CD4-positive, alpha-beta T cell treated with Interleukin-12 subunit alpha and Interleukin-12 subunit beta, for 1 hour (primary cell): ENCODE data around the gene ZNF740.

Experiments
- DNase-seq: peaks from one replicate; pipeline ENCODE4 v3.0.0-alpha.2; 2020

ZNF740 gene

GRCh38 chr12:53214687-53215455, 34.3 kb downstream of the ZNF740 start:
- DNase-seq: no peak

DNA sequence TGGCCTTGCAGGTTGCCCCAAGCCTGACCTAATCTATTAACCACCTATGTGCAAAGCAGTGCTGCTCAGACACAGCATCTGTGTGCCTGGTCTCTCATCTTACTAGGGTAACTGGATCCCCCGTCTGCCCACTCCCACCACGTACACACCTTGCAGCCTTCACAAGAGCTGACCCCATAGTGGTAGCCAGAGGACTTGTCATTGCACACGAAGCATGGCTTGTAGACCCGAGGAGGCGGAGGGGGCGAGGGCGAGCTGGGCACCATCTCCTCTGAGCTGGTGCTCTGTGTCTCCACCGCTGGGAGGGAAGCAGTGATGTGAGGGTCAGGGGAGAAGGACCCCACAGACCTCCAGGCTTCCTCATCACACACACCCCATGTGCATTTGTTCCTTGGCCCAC, 35.0 kb downstream of the ZNF740 start:
- no peak for DNase-seq

DNA sequence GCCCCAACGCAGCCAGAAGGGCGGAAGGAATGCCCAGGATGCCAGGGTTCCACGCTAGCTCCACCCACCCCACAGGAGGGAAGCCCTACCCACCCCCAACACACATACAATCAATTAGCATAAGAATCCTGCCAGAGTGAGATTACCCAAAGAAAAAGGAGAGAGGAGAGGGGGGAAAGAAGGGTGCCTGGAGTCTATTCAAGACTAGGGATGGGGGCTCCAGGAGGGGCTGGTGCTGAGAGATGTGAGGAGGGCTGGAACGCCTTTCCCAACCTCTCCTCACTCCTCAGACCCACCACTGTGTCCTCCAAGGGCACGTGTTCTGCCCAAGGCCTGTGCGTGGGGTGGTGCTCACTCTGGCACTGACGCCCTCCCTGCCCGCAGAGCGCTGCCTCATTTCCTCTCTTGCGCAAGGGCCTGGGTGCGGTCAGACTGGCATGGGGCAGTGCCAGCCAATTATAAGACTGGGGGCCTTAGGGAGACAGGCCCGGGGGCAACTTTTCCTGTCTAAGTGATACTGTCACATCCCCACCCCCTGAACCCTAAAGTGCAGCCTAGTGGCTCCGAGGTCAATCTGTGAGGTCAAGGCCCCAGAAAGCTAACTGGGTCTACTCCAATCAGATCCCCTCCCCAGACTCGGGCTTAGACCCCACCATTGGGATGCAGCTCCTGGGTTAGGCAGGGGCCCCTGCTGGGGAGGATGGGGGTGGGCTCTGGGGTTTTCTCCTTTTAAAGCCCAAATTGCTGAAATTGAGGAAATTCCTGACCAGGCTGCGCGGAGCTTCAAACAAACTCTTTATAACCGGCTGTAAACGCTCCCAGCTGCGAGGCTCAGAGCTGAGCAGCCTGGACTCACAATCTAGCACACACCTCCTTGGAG, 36.8 kb downstream of the ZNF740 start:
- DNase-seq: peak; percentile 46

DNA sequence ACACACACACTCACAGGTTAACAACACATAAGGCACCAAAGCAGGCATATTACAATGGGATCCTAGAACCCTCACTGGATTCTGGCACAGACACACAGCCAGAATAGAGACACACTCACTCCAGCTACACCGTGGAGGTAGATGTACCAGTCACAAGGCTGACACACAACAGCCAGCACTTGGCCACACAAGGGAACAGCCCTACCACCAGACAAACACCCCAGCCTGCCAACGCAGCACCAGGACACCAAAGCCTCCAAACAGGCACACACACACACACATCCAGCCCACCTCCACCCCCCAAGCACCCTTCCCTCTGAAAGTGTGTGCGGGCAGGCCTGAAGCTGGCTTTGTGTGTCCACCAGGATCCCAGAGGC, 37.4 kb downstream of the ZNF740 start:
- no peak for DNase-seq

- DNase-seq: no peak
Observed at GRCh38 chr12:53218551-53219291, 38.2 kb downstream of the ZNF740 start.

- peak; percentile 42 for DNase-seq
Observed at GRCh38 chr12:53219292-53219955, 38.9 kb downstream of the ZNF740 start.

GRCh38 chr12:53219956-53220693, 39.6 kb downstream of the ZNF740 start:
- peak; percentile 77 for DNase-seq

GRCh38 chr12:53220694-53221202, 40.2 kb downstream of the ZNF740 start:
- DNase-seq: peak; percentile 85

GRCh38 chr12:53221203-53222080, 40.9 kb downstream of the ZNF740 start:
- DNase-seq: peak; percentile 65

DNA sequence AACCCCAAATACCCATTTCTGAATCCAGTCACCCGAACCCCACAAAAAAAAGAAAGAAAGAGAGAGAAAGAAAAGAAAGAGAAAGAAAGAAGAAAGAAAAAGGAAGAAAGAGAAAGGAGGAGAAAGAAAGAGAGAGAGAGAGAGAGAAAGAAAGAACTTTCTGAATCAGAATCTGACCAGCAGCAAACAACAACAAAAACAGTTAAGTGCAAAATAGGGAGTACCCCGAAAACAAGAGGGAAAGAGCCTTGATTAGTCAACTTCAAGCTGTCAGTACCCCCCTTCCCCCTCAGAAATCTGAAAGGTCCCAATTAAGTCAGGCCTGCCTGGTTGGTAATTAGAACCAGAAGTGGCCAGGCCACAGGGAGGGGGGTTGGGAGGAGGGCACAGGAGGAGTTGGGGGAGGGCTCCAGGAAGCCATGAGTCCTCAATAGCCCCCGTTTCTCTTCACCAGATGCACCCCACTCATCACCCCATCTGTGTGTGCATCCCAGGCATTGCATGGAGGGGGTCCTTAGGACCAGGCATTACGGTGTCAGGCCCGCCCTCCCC, 41.7 kb downstream of the ZNF740 start:
- DNase-seq: peak; percentile 29

- DNase-seq: no peak
Observed at GRCh38 chr12:53222806-53223261, 42.3 kb downstream of the ZNF740 start.

- peak; percentile 49 for DNase-seq
Observed at GRCh38 chr12:53223389-53224060, 43.0 kb downstream of the ZNF740 start.

DNA sequence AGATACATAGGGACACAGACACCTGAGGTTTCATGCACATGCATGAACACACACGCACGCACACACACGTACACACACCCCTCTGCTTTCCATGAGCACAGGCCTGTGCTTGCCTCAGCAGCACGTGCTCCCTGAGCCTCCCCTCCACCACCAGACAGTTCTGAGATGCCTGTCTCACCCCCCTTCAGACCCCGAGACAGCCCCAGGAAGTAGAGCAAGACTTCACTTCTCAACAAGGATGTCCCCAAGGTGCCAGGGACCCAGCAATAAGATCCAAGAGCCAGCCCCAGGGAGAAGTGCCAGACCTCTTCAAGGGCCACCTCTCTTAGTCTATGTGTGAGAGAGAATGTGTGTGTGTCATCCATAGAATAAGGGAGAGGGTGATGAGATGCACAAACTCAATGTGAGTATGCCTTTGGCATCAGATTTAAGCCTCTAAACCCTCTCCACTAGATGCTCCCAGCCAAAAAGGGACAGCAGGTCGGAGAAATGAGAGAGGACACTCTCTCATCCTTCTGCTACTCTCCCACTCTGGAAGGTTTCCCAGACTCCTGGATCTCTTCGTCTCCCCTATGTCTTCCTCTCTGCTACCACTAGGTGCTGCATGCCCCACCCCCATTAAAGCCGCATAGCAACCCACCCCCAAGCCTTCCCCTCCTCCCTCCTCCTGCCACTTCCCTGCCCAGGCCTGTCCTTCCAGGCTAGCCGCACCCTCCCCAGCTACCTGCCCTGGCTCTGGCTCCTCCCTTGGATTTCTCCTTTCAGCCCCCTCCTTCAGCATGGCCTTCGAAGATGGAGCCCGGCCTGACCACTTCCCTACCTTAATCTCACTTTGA, 43.8 kb downstream of the ZNF740 start:
- no peak for DNase-seq

DNA sequence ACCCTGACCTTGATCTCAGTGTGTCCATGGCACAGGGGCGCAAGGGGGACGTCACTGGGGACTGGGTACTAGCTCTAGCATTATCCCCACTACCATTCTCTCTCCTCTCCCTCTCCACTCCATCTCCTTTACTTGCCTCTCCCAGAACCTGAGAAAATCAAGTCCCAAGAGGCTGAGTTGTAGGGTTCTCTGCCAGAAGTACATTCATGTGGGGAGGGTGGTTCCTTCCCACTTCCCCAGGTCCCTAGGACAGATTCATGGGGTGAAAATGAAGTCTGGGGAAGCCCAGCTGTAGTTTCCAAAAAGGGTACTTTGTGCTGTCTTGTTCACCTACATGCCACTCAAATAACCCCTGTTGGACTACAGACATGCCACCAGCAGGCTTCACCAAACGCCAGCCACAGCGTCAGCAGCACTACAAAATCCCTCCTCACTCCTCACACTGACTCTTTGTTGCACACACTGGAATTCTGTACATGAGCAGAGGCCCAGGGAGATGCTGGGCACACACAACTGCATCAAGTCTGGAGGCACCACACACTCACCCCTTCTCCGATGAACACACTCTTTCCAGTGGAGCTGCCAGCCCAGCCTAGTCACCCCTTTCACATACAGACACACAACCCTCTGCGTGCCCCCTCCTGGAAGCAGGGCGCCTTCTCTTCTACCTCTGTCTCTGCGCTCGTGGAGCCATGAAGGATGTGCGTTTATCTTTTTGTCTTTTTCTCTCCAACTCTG, 44.5 kb downstream of the ZNF740 start:
- no peak for DNase-seq

DNA sequence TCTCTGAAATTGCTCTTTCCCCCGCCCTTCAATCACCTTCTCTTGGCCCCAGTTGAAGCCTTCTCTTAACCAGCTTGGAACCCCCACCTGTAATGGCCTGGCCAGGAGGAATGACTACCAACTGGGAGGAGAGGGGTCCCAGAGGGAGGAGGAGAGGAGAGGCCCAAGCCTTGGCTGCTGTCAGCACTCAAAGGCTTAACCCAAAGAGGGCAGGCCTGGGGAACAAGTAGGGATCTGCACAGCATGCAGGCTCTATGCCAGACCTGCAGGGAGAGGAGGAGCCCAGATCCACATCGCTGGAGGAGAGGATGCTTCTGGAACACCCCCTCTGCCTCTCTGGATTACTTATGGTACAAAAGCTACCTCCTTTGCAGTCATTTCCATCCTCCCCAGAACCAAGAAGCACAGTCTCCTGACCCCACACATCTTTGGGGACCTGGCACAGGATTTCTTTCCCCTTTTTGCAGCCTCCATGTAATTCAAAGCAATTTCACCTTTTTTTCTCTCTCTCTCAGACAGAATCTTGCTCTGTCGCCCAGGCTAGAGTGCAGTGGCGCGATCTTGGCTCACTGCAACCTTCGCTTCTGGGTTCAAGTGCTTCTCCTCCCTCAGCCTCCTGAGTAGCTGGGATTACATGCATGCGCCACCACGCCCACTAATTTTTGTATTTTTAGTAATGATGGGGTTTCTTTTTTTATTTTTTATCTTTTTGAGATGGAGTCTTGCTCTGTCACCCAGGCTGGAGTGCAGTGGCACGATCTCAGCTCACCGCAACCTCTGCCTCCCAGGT, 45.3 kb downstream of the ZNF740 start:
- DNase-seq: no peak

GRCh38 chr12:53226815-53227214, 46.3 kb downstream of the ZNF740 start:
- no peak for DNase-seq

DNA sequence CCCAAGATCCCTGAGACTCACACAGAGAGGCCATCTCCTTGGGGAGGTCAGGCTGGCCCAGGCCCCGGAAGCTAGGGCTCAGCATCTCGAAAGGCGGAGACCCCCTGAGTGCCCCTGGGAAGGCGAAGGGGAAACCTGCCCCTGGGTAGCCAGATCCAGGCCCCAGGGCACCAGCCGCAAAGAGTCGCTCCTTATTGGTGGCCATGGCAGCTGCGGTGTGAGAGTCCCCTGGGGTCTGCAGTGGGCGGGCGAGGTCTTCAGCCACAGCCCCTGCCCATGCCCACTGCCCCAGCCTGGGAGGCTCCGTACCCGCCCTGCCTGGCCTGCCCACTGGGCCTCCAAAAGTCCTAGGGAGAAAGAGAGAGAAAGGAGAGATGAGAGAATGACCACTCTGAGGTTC, 46.8 kb downstream of the ZNF740 start:
- no peak for DNase-seq
